HTR-8/SVneo (cell line): ENCODE measurements around the gene GPR18.
"Not testable (repeated sequence)": the region's sequence is repeated elsewhere in the genome, so short reads cannot be mapped to it uniquely, and the experiment has no call there.

Experiments used
- DNase-seq: peaks from one replicate; pipeline ENCODE4 v3.0.0; 2011; ENCODE audit warnings: low spot score, mixed read lengths; ENCODE audit not compliant: insufficient read length
- FAIRE-seq: peaks from 2 replicates; lab custom pipeline; 2011; peaks lifted over from hg19 to GRCh38; lab: Jason Lieb, UNC

The GPR18 gene

DNA sequence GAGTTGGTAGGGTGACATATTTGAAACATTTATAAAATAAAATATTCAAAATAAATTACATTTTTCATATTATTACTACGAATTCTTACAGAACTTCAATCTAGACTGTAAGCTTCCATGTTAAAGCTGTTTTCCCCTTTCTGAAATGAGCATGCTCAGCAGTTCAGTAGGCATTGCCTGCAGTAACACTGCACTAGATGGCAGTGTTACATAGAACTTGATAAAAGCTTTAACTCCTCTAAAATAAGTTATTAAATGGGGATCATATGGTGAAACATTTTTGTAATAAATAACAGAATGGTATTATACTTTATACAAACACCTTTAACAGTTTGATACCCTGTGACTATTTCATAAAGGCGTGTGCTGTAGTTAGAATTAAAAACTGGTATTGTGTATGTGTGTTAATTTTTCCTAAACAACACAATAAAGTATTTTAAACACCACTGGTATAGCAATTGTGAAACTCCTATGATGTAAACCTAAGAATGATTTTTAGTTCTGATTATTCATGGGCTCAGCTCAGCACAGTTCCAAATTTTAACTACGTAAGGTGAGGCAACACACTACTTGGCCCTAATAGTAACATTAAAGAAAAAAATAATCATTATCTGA, 11.6 kb upstream of the GPR18 start:
- peak; percentile 17 for DNase-seq
- no peak for FAIRE-seq

DNA sequence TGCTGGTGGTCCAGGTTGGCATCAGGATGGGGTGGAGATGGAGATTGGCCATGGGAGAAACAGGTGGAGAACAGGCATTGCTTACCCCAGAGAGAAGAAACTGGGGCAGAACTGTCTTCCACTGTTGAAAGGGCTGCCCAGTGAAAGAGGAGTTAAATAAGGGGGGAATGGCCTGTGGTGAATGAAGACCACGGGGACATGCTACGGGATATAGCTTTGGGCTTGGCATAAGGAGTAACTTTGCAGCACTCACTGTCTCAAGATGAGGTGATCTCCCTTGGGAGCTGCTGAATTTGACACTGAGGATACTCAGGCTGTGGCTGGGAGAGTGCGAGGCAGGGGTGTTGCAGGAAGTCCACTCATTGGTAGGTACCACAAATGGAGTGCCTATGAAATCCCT, 10.6 kb upstream of the GPR18 start:
- no peak for FAIRE-seq
- DNase-seq: no peak

DNA sequence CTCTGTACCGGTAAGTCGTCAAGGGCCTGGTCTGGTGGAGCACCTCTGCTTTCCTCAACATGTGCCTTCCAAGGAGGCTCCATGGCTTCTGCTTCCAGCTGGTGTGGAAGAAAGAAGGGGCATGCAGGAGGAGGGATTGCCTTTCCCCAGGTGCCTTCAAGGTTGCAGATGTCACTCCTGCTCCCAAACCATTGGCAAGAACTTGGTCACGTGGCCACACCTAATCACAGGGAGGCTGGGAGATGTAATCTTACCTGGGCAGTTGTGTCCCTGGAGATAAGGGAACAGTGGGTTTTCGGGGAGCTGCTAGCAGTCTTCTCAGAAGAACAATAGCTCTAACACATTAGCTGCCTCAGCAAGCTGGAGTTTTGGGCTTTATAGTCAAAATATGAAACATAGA, 9.7 kb upstream of the GPR18 start:
- no peak for FAIRE-seq

DNA sequence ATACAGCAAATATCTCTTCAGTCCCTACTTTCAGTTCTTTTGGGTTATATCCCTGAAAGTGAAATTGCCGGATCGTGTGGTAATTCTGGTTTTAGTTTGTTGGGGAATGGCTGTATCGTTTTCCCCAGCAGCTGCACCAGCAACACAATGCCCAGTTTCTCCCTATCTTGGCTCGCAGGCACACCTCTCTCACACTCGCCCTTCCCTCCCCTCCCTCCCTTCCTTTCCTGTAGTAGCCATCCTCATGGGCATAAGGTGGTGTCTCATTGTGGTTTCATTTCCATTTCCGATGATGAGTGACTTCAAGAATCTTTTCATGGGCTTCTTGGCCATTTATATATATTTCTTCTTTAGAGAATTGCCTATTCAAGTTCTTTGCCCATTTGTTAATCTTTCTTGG, 8.6 kb upstream of the GPR18 start:
- no peak for FAIRE-seq
- no peak for DNase-seq

More for the DNA sequence above, 9.7 kb upstream of the GPR18 start:
- DNase-seq: no peak

DNA sequence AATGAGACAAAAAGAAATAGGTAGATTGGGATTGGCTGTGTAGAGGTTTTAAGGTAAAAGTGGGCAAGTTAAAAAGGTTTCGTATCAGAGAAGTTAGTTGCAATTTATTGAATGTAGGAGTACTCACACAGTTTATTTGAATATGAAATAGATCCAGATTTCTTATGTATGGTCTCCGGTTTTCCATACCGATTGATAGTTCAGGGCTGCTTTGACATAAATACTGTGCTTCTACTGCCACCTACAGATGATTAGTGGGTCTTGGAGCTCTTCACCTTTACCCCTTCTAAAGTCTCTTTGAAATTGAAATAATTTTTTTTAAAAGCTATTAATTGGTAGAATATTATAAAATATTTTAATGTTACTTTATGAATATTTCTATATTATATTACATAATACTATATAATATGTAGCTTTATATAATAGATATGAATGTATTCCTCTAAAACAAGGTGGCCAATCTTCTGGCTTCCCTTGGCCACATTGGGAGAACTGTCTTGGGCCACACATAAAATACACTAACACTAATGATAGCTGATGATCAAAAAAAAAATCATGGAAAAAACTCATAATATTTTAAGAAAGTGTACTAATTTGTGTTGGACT, 7.7 kb upstream of the GPR18 start:
- FAIRE-seq (no peak), DNase-seq (peak; percentile 28)

DNA sequence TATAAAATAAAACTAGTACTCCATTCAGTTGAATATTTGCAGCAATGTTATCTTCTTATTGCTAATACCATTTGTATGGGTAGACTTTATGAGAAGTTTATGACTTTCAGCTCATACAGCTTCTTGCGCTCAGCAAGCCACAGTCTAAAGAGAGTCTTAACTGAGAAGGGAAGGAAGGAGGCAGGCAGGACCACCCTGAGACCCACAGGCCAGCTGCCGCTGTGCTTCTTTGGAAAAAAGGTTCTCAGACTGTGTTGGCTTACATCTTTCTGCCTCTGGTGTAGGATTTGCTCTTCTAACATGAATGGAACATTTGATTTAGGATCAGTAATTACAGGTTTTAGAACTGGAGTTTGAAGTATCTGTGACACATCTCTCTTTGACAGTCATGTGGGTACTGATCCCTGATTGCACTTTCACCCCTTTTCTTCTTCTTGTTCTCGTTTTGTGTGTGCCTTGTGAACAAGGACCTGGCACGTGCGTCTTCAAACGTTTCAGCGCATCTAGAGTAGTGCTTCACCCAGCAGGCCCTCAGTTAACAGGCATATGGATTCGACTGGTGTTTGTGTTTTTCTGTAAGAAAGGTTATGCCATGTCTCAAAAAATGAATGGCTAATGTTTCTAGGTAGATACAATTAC, 7.1 kb upstream of the GPR18 start:
- no peak for FAIRE-seq
- DNase-seq: no peak

DNA sequence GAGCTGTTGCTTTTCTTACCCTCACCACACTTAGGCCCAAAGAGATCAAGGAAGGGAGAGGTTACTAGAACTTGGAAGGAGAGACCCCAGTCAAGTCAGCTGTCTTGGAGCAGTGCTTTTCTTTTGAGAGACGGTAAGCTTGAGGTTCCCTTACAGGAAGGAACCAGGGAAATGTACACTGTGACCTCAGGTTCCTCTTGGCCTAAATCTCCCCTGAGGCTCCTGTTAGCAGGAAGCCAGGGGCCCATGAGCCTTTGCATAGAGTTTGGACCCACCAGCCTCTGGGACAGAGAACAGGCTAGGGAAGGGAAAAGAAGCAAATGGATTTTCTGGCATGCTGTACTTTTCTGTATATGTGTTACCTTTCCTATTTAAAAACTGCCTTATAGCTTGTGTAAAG, 5.9 kb upstream of the GPR18 start:
- no peak for FAIRE-seq
- DNase-seq: no peak

DNA sequence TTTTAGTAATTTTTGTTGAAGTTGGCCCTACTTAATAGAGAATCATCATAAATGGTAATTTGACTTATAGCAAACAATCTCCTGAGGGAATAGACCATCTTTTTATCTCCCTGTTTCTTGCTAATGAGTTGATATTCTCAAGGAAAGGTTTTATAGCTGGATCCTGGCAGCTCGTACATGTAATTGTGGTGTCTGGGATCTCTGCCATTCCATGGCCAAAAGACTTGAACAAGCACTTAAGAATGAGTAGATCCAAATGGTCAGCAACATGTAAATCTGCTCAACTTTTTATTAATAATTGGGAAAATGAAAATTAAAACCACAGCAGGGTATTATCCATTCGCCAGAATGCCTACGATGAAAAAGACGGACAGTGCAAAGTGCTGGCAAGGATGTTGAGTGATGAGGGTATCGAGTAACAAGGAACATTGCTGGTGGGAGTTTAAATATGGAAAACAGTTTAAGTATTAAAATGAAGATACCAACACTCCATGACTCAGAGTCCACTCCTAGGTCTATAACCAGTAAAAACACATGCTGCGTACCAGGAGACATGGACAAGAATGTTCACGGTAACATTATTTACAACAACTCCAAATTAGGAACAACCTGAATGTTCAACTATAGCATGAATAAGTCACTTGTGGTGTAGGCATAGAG, 5.1 kb upstream of the GPR18 start:
- DNase-seq: no peak
- FAIRE-seq: no peak

DNA sequence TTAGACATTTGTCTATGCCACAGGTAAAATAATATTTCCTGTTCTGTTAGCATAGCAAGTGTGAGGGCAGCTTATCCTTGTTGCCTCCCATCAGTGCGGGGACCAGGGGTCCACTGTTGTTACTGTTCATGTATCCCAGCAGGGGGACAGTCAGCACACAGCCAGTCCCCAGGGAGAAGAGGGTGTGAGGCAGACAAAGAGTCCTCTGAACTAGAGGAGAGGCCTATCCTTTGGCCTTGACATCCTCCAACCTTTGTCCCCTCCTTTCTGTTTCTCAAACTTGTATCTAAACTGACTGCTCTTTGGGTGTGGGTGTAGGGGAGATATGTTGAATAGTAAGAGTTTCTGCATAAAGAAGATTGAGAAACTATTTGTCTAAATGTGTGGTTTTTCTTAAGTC, 2.9 kb upstream of the GPR18 start:
- no peak for FAIRE-seq
- DNase-seq: no peak

DNA sequence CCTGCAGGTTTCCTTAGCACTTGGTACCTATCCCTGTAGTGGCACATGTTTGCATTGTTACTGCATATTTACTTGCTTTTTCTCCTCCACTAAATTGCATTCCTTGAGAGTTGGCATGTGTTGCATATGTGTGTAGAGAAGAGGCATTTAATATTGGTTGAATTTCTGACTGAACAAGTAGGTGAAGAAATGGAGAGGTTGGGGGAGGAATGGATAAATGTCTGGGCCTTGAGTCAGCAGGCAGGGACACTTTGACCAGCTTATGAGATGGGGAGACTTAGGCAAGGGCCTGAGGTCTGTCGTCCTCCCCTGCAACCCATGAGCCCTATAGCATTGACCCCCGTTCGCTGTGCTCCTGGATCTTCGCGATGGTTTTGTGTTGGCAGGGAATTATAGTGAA, 2.0 kb upstream of the GPR18 start:
- no peak for FAIRE-seq
- DNase-seq: no peak

DNA sequence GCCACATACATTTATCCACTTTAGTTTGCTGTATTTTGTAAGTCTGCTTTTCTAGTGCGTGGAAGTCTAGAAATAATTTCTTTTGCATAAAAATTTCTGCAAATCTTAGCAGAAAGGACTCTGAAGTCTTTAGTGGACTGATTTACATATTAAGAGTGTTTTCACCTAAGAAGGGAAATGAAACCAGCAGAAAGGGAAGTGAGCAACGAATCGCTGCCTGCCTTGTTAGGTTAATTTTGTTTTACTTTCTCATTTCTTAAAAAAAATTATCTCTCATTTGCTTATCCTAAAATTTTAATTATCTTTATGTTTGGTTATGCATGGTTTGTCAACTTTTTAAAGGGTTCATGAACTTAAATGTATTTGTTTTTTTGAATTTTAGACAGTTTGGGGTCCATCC, 767 bp upstream of the GPR18 start:
- no peak for DNase-seq
- FAIRE-seq: no peak

DNA sequence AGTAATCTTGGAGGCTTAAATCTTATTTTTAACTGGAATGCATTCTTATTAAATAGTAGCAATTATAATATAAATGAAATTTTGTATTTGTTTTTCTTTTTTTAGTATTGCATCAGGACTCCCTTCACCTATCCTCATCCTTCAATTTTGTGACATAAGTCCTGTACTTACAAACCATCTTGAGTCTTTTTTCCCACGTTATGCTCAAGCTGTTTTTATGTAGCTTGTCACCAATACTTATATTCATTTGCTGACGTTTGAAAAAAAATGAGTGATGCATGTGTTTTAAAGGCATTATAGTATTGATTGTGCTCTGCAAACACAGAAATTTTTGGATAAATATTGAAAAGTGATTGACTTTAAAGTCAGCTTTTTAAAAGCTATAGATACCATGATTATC, 888 bp downstream of the GPR18 start:
- no peak for FAIRE-seq
- DNase-seq: no peak

DNA sequence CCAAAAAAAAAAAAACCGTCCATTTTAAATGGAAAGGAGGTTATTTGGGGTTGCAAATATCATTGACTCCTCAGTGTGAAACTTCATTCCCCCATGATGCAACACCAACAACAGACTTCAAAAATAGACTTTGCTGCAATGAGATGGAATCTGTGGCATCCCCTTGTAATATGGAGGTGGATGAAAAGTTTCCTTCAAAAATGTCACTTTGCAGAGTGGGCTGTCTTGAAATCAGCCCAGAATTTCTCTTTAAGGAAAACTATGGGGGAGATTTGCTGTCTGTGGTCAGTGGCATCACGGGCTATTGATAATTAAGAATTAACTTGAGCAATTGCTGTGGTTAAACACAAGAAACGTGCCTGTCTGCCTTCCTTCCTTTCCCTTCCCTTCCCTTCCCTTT, 1.5 kb downstream of the GPR18 start:
- no peak for FAIRE-seq
- no peak for DNase-seq

DNA sequence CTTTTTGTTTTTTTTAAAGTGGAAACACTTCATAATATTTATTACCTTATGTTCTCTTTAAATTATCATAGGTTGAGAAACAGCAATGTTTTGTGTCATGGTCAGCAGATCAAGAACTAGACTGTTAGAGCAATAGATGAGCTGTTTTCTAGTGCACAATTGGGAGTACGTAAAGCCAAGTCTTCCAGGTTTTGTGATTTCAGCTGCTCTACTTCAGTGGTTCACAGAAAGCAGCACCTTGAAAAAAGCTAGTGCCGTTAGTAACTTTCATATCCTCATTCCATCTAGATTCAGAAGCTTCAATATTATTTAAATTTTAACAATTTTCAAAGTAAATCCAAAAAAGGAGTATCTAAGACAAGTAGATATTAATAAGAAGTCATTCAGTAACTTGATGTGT, 1.9 kb downstream of the GPR18 start:
- no peak for DNase-seq
- FAIRE-seq: no peak

DNA sequence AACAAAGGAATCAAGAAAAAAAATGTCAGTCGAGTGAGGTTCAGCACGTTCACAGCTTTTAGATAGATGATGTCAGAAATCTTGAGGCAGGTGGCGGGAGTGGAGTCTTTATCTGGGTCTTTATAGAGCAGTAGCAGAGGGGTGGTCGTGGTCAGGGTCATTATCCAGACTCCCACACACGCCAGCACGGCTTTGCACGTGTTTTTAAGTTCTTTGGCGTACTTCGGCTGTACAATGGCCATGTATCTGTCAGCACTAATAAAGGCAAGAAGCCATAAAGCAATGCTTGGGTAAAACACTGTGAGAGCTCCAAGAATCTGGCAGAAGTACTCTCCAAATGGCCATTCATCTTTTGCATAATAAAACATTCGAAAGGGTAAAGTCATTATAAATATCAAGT, 2.9 kb downstream of the GPR18 start:
- no peak for FAIRE-seq
- DNase-seq: no peak

DNA sequence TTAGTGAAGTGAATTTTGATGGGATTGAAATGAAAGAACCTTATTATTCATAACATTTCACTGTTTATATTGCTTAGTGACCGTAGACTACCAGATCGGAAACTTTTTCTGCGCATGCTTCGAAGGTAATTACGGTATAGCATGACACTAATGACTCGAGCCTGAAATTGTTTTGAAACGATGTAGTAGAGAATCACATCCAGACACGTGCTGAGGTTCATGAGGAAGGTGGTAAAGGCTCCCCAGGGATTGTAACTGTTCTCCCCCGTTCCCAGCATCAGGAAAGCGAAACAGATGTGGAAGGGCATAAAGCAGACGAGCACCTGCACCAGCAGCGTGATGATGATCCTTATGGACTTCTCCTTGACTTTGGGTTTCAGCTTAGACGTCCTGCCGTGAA, 3.3 kb downstream of the GPR18 start:
- DNase-seq (no peak), FAIRE-seq (no peak)

DNA sequence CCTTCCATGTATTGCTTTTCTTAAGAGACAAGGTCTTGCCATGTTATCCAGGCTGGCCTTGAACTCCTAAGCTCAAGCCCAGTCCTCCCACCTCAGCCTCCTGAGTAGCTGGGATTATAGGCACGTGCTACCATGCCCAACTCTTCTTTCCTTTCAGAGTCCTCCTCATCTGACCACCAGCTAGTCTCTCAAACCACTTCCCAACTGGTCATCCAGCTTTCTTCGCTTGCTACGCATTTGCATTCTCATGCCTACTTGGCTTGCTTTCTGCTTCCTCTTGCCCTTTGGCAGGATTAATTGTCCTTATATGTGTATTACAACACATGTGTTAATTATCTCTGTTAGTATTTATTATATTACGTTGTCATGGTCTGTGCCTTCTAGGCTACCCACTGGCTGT, 6.3 kb downstream of the GPR18 start:
- DNase-seq (no peak), FAIRE-seq (no peak)

DNA sequence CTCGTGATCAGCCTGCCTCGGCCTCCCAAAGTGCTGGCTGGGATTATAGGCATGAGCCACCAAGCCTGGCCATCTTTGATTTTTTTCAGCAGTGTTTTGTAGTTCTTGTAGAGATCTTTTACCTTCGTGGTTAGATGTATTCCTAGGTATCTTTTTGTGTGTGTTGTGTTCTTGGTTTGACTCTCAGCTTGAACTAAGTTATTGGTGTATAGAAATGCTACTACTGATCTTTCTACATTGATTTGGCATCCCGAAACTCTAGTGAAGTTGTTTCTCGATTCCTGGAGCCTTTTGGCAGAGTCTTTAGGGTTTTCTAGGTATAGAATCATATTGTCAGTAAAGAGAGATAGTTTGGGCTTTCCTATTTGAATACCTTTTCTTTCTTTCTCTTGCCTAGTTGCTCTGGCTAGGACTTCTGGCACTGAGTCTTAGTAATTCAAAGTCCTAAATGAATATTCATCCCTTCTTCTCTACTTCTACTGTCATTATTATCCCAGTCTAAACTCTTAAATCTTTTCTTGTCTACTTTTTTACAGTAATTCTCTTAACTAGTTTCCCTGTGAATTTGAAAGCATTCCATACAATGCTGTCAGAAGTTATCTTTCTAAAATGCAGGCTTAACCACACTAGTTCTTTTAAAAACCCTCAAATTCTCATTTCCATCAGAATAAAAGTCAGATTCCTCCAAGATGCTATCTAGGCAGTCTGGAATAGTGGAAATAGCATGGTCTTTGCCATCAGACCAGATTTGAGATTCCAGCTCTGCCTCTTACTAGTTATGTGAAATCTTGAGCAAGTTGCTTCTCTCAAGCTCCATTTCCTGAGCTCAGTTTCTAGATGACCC, 7.0 kb downstream of the GPR18 start:
- DNase-seq: no peak
- FAIRE-seq: no peak

DNA sequence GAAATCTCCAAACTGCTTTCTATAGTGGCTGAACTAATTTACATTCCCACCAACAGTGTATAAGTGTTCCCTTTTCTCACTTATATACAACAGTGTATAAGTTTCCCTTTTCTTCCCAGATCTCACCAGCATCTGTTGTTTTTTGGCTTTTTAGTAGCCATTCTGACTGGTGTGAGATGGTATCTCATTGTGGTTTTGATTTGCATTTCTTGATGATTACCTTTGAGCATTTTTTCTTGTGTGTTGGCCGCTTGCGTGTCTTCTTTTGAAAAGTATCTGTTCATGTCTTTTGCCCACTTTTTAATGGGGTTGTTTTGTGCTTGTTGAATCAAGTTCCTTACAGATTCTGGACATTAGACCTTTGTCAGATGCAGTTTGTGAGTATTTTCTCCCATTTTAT, 8.6 kb downstream of the GPR18 start:
- not testable (repeated sequence) for DNase-seq, FAIRE-seq

DNA sequence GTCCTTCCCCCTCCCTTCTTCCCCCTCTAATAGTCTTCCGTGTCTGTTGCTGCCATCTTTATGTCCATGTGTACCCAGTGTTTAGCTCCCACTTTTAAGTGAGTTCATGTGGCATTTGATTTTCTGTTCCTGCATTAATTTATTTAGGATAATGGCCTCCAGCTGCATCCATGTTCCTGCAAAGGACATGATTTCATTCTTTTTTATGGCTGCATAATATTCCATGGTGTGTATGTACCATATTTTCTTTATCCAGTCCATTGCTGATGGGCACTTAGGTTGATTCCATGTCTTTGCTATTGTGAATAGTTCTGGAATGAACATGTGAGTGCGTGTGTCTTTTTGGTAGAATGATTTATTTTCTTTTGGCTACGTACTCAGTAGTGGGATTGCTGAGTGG, 9.0 kb downstream of the GPR18 start:
- FAIRE-seq, DNase-seq: not testable (repeated sequence)

DNA sequence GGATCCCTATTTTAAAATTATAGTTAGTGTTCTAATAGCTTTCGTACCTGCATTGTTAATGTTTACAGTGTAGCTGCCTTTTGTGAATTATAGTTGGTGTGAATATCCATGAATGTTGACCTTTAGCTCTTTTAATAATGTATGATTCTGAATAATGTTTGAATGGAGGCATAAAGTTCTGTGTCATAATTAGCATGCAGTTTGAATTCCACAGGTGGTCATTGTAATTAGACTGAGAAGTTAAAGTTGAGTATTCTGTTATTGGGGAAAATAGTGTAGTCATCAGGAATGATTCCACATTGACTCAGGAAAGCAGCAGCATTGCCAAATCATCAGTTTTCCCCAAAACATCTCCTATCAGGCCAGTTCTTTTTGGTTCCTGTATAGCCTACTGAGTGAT, 12.1 kb downstream of the GPR18 start:
- no peak for DNase-seq
- no peak for FAIRE-seq
